Measurements from ENCODE around the gene STARD13. TPM values are rescaled to one million over a fixed set of nuclear protein-coding genes. Genes with fewer than 3 reads are reported as not detected.

STARD13 gene
- total RNA-seq = 2.3 TPM

GRCh38 chr13:33285420-33286124 lies at the start of gene STARD13:
STARD13 (minus strand) TSS chr13:33285755; CDS start chr13:33285638, 117 bp downstream.
- peak; percentile 81 for ATAC-seq

- ATAC-seq = no peak
Observed at GRCh38 chr13:33334831-33335230, 49.3 kb upstream of the STARD13 start.

- ATAC-seq = no peak
Observed at GRCh38 chr13:33331962-33332361, 46.4 kb upstream of the STARD13 start.

GRCh38 chr13:33330483-33330882 lies 44.9 kb upstream of the STARD13 start:
- no peak for ATAC-seq

- no peak for ATAC-seq
Observed at GRCh38 chr13:33328701-33329100, 43.1 kb upstream of the STARD13 start.

- ATAC-seq = no peak
Observed at GRCh38 chr13:33326723-33327122, 41.2 kb upstream of the STARD13 start.

GRCh38 chr13:33326246-33326645 lies 40.7 kb upstream of the STARD13 start:
- ATAC-seq = no peak

- ATAC-seq = no peak
Observed at GRCh38 chr13:33323801-33324510, 38.4 kb upstream of the STARD13 start.

- ATAC-seq = no peak
Observed at GRCh38 chr13:33322965-33323668, 37.6 kb upstream of the STARD13 start.

- ATAC-seq = no peak
Observed at GRCh38 chr13:33322543-33322809, 36.9 kb upstream of the STARD13 start.

- ATAC-seq = no peak
Observed at GRCh38 chr13:33321686-33322542, 36.4 kb upstream of the STARD13 start.

- ATAC-seq = no peak
Observed at GRCh38 chr13:33319859-33320258, 34.3 kb upstream of the STARD13 start.

GRCh38 chr13:33318744-33319143 lies 33.2 kb upstream of the STARD13 start:
- no peak for ATAC-seq

- no peak for ATAC-seq
Observed at GRCh38 chr13:33318037-33318436, 32.5 kb upstream of the STARD13 start.

GRCh38 chr13:33316890-33317289 lies 31.3 kb upstream of the STARD13 start:
- no peak for ATAC-seq

GRCh38 chr13:33313504-33313903 lies 27.9 kb upstream of the STARD13 start:
- no peak for ATAC-seq

- ATAC-seq = no peak
Observed at GRCh38 chr13:33312861-33313212, 27.3 kb upstream of the STARD13 start.

GRCh38 chr13:33312150-33312860 lies 26.8 kb upstream of the STARD13 start:
- ATAC-seq = no peak

- no peak for ATAC-seq
Observed at GRCh38 chr13:33311040-33311439, 25.5 kb upstream of the STARD13 start.

GRCh38 chr13:33310245-33311038 lies 24.9 kb upstream of the STARD13 start:
- no peak for ATAC-seq

GRCh38 chr13:33308863-33309262 lies 23.3 kb upstream of the STARD13 start:
- no peak for ATAC-seq
